CD4-positive, alpha-beta T cell treated with Interleukin-17A for 4 hours (primary cell): ENCODE results near the gene TSHR.
"Not testable (repeated sequence)": the region's sequence is repeated elsewhere in the genome, so short reads cannot be mapped to it uniquely, and the experiment has no call there.

Experiments
- DNase-seq: peaks from one replicate; pipeline ENCODE4 v3.0.0-alpha.2; 2020; ENCODE audit warnings: mixed read lengths

TSHR gene

GRCh38 chr14:81004575-81004974 is 49.2 kb downstream of the TSHR start:
- no peak for DNase-seq

DNA sequence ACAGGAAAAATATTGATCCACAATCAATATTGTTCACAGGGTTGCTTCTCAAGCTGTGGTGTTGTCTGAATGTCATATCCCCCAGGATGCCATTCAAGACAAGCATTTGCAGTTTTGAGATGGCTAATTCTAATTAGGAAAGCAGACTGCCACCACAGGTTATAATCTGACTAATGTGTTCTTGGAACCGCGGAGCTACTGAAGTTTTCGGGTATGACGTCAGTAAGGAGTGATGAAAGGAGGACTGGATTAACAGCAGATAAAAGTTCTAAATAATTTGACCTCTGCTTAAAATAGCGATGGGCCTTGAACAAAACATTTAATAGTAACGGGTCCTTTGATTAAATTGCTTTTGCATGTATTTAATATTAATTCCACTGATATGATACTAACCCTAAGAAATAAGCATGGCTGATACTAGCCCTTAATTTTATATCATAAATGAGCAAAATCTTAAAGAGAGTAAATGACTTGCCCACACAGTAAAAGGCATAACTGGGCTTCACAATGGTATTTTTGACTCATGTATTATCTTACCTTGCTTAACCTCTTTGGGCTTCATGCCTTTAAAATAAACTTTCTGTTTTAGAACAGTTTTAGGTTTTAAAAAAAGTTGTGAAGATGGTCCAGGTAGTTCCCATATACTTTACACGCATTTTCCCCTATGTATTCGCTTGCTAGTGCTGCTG is 50.3 kb downstream of the TSHR start:
- no peak for DNase-seq

- DNase-seq: no peak
Observed at GRCh38 chr14:81006266-81006665, 50.8 kb downstream of the TSHR start.

DNA sequence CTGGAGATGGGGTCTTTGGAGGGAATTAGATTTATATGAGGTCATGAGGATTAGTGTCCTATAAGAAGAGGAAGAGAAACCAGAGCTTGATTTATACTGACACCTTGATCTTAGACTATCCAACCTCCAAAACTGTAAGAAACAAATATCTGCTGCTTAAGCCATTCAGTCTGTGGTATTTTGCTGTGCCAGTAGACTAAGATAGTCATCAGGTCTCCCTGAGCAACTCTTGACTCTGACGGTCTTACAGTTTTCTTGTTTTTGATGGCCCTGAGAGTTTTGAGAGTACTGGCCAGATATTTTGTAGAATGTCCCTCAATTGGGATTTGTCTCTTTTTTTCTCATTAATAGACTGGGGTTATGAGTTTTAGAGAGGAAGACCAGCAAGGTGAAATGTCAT is 51.7 kb downstream of the TSHR start:
- no peak for DNase-seq

GRCh38 chr14:81009346-81009745 is 53.9 kb downstream of the TSHR start:
- no peak for DNase-seq

DNA sequence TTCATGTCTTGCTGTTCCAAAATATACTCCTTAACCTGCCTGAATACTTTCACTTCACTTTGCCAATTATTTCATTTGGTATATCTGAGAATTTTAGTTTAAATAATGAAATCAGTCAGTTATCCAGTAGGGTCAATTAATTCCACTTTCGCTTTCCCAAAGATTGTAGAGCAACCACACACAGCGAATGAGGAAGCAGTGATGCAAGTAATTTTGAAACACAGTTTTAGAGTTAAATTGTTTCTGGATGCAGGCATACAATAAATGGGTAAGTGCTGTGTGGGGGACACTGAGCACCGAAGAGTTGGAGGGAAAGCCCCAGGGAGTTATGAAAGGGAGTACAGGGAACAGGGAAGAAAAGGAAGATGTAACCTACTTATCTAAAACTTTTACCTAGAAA is 62.8 kb downstream of the TSHR start:
- no peak for DNase-seq

DNA sequence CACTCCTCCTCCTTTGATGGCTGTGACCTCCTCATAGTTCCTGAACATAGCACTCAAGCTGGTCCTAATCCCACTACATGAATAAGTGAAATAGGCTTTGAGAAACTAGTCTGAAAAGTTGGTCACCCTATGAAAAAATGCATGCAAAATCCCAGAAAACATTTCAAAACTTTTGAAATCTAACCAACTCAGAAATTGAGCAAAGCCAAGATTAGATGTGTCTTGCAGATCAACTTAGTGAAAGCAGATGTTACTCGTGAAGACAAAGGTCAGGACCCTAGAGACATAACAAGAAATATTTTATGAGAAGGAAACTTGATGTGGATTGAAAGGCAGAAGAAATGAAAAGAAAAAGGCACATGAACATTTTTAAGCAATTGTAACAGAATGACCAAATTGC is 63.3 kb downstream of the TSHR start:
- no peak for DNase-seq

GRCh38 chr14:81019113-81019512 is 63.7 kb downstream of the TSHR start:
- not testable (repeated sequence) for DNase-seq

- DNase-seq: no peak
Observed at GRCh38 chr14:81023095-81023710, 67.8 kb downstream of the TSHR start.

- DNase-seq: no peak
Observed at GRCh38 chr14:81028461-81028860, 73.0 kb downstream of the TSHR start.

GRCh38 chr14:81031488-81031887 is 76.1 kb downstream of the TSHR start:
- no peak for DNase-seq

GRCh38 chr14:81033698-81034240 is 78.3 kb downstream of the TSHR start:
- DNase-seq: no peak

GRCh38 chr14:81042438-81042837 is 87.0 kb downstream of the TSHR start:
- no peak for DNase-seq

DNA sequence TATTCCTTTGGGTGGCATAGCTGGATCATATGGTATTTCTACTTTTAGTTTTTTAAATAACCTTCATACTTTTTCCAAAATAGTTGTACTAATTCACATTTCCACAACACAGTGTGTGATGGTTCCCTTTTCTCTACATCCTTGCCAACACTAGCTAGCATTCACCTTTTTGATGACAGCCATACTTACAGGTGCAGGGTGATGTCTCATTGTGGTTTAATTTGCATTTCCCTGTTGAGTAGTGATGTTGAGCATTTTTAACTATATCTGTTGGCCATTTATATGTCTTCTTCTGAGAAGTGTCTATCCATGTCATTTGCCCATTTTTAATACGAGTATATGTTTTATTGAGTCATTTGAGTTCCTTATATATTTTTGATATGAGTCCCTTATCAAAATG is 96.1 kb downstream of the TSHR start:
- DNase-seq: no peak

DNA sequence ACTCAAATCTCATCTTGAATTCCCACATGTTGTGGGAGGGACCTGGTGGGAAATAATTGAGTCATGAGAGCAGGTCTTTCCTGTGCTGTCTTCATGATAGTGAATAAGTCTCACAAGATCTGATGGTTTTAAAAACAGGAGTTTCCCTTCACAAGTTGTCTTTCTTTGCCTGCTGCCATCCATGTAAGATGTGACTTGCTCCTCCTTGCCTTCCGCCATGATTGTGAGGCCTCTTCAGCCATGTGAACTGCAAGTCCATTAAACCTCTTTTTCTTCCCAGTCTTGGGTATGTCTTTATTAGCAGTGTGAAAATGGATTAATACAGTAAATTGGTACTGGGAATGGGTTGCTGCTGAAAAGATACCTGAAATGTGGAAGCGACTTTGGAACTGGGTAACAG is 98.6 kb downstream of the TSHR start:
- not testable (repeated sequence) for DNase-seq

DNA sequence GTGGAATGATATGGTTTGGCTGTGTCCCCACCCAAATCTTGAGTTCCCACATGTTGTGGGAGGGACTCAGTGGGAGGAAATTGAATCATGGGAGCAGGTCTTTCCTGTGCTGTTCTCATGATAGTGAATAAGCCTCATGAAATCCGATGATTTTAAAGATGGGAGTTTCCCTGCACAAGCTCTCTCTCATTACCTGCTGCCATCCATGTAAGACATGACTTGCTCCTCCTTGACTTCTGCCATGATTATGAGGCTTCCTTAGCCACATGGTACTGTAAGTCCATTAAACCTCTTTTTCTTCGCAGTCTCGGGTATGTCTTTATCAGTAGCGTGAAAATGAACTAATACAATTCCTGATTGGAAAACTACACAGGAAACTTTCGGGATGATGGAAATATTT is 100.5 kb downstream of the TSHR start:
- no peak for DNase-seq

GRCh38 chr14:81062380-81062779 is 107.0 kb downstream of the TSHR start:
- no peak for DNase-seq

- DNase-seq: no peak
Observed at GRCh38 chr14:81062816-81063215, 107.4 kb downstream of the TSHR start.

- no peak for DNase-seq
Observed at GRCh38 chr14:81066672-81067071, 111.3 kb downstream of the TSHR start.

GRCh38 chr14:81067156-81067555 is 111.7 kb downstream of the TSHR start:
- DNase-seq: no peak

DNA sequence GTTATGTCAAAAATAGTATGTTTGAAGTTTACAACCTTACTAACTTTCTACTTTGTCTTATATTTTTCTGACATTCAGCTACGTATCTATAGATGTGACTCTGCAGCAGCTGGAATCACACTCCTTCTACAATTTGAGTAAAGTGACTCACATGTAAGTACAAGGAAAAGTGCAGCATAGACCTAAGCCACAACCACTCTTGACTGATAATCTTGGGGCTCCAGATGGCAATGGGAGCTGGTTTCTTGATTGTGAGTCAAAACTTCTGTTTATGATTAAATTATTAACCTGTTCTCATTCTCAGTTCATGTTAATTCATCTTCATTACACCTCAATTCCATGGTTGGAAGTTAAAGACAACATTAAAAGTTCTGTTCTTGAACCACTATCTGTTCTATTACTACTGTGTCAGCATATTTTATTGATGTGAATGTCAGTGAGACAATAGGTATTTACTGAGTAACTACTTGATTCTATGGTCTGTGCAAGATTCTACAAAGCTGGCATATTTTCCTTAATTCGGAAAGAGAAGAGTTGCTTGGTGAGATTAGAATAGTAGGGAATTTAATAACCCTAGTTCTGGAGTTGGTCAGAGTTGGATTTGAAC is 112.9 kb downstream of the TSHR start:
- DNase-seq: no peak

GRCh38 chr14:81070511-81070910 is 115.1 kb downstream of the TSHR start:
- no peak for DNase-seq

GRCh38 chr14:81085596-81085995 is 130.2 kb downstream of the TSHR start:
- DNase-seq: no peak

GRCh38 chr14:81087230-81087629 is 131.8 kb downstream of the TSHR start:
- no peak for DNase-seq
